Thoracic aorta (tissue), 2 donors: ENCODE measurements around the gene SRSF1. TPM values are rescaled to one million over a fixed set of nuclear protein-coding genes. Genes with fewer than 3 reads are reported as not detected.

Experiments used
- ATAC-seq: fragments of 150-250 bp; one replicate; pipeline ENCODE4 v1.8.0; 2017; ENCODE audit warnings: low read depth; ENCODE audit not compliant: insufficient number of reproducible peaks, low FRiP score
- DNase-seq: peaks from one replicate; pipeline ENCODE4 v3.0.0-alpha.2; 2020; ENCODE audit warnings: low spot score
- H3K27ac ChIP-seq, 2 donors: fragments of 200-600 bp; sonication (generic); 1 replicate in 1 of 2; 2 replicates in 1 of 2; pipeline ENCODE4 v1.5.1; 2016; ENCODE audit warnings: mild to moderate bottlenecking in 2 of 2, moderate library complexity in 2 of 2
- H3K27me3 ChIP-seq: fragments of 200-600 bp; sonication (generic); replicated peaks from 2 replicates; pipeline ENCODE4 v1.6.0; 2016; ENCODE audit warnings: mild to moderate bottlenecking; ENCODE audit not compliant: insufficient read depth
- H3K36me3 ChIP-seq: fragments of 200-600 bp; sonication (generic); one replicate; pipeline ENCODE4 v1.5.1; 2016
- H3K4me1 ChIP-seq, 2 donors: fragments of 200-600 bp; sonication (generic); 1 replicate in 1 of 2; 2 replicates in 1 of 2; pipeline versions ENCODE4 v1.5.1 to v1.6.0; 2016; ENCODE audit warnings: low read depth in 2 of 2, mild to moderate bottlenecking in 1 of 2; ENCODE audit not compliant: control insufficient read depth in 1 of 2
- H3K4me3 ChIP-seq: fragments of 200-600 bp; sonication (generic); 2 replicates; pipeline ENCODE4 v1.5.1; 2016; ENCODE audit warnings: mild to moderate bottlenecking
- H3K9me3 ChIP-seq: fragments of 200-600 bp; sonication (generic); 2 replicates; pipeline ENCODE4 v1.5.1; 2016
- total RNA-seq, 2 donors: library from RNA; depleted of rRNA; stranded (reverse); fragments of >200 nt; gene quantifications; one replicate each; pipeline versions ENCODE4 v1.1.0 to v1.2.3, GENCODE V29; 2016
- TF ChIP-seq, protein P1 (sequence below): fragments of 200-600 bp; sonication (generic); IDR thresholded peaks from one replicate; pipeline ENCODE4 v1.5.1; 2019; ENCODE audit warnings: antibody characterized with exemption

SRSF1 gene
- total RNA-seq, 2 donors from 2014 or later = 132 to 220 TPM

DNA sequence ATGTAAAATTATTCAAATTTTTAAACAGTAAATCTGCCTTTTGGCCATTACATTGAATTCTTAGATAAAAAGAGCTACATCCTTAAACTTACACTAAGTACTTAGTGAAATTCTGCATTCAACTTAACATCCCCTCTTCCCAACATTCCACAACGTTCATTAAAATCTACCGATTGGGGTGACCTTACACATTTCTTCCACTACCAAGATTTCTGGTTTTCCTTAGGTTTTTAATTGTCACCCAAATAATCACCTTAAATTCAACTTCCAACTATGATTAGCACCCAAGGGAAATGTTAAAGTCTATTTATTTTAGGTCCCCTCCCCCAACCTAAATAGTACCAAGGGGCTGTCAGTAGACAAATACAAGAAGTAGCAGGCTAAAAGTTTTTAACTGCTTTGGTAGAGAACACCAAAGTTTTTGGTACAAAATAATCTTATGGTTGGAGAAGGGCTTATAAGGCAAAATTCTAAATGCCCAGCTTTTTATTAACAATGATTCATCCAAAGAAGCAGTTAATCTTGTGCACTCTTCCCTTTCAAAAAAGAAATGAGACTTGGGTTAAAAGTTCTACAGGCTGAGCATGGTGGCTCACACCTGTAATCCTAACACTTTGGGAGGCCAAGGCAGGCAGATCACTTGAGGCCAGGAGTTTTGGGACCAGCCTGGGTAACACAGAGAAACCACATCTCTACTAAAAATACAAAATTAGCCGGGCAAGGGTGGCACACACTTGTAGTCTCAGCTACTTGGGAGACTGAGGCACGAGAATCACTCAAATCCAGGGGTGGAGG is 4.7 kb downstream of the SRSF1 start:
- ATAC-seq = no peak
- H3K27me3 ChIP-seq = no peaks in the 10 kb centered on the region
- TF ChIP-seq, protein P1, sequence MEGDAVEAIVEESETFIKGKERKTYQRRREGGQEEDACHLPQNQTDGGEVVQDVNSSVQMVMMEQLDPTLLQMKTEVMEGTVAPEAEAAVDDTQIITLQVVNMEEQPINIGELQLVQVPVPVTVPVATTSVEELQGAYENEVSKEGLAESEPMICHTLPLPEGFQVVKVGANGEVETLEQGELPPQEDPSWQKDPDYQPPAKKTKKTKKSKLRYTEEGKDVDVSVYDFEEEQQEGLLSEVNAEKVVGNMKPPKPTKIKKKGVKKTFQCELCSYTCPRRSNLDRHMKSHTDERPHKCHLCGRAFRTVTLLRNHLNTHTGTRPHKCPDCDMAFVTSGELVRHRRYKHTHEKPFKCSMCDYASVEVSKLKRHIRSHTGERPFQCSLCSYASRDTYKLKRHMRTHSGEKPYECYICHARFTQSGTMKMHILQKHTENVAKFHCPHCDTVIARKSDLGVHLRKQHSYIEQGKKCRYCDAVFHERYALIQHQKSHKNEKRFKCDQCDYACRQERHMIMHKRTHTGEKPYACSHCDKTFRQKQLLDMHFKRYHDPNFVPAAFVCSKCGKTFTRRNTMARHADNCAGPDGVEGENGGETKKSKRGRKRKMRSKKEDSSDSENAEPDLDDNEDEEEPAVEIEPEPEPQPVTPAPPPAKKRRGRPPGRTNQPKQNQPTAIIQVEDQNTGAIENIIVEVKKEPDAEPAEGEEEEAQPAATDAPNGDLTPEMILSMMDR = no peak
- no peaks in the 10 kb centered on the region for H3K9me3 ChIP-seq
- H3K27ac ChIP-seq = no peak overlapping the region
- peaks cover 34% of the 10 kb centered on the region for H3K36me3 ChIP-seq
- DNase-seq = no peak
- peaks cover 10 to 42% of the 10 kb centered on the region in 2 donors for H3K4me1 ChIP-seq
- H3K4me3 ChIP-seq = no peak overlapping the region

DNA sequence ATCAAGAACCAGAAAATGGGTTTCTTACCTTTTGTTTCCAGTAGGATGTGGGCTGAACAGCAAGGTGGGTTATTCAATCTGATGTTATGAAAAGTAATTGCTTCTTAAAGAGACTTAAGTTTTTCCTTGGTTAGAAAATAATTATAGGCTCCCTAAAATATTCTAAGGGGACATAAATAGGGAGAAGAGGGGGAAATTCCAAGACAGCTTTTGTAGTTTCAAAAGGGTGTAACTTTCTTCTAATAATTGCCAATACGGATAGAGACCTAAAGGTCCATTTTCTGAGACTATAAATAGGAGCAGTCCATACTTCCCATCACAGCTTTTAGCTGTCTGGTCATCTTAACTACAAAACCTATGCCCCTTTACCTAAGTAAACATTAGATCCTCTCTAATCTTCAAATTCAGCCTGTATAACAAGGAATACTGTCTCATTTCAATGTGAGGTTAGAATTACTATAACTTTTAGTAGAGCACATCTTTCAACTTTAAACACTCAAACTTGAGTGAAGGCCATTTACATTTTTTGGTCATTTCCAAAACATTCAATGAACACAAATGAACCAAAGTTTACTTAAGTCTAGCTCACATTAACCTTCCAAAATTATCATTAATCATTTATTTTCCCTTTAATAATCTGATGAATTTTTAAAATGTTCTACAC is 5.5 kb downstream of the SRSF1 start:
- no peaks in the 10 kb centered on the region for H3K9me3 ChIP-seq
- no peak overlapping the region for H3K27ac ChIP-seq
- peaks cover 10 to 42% of the 10 kb centered on the region in 2 donors for H3K4me1 ChIP-seq
- ATAC-seq (no peak), DNase-seq (no peak)
- H3K4me3 ChIP-seq = no peak overlapping the region
- TF ChIP-seq, protein P1 = no peak
- no peaks in the 10 kb centered on the region for H3K27me3 ChIP-seq
- H3K36me3 ChIP-seq = peaks cover 34% of the 10 kb centered on the region

DNA sequence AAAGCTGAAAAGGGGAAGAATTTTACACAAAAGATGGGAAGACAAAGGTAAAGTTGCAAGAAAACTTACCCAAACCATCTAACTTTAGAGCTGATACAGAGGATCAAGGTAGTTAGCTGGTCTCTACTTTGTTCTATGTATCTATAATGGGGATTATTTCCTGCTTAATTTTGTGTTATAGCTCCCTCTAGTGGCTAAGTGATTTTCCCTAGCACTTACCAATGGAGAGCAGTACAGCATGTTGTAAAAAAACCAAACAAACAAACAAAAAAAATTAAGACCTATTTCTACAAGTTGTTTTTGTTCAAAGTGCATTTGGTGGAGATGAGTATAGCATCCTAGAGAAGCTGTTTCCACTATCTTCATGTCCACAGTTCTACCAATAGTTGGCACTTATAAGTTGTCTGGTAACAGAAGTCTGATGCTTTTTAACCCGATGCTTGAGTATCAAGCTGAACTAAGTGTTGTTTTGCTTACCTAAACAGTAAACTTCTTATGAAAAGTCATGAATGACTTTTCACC is 7.5 kb downstream of the SRSF1 start:
- TF ChIP-seq, protein P1 = peak; percentile 83
- DNase-seq = no peak
- no peaks in the 10 kb centered on the region for H3K27me3 ChIP-seq
- peaks cover 0 to 36% of the 10 kb centered on the region in 2 donors for H3K4me1 ChIP-seq
- no peak overlapping the region for H3K27ac ChIP-seq
- no peaks in the 10 kb centered on the region for H3K9me3 ChIP-seq
- H3K36me3 ChIP-seq = peaks cover 21% of the 10 kb centered on the region
- H3K4me3 ChIP-seq = no peak overlapping the region
- peak; percentile 74 for ATAC-seq

DNA sequence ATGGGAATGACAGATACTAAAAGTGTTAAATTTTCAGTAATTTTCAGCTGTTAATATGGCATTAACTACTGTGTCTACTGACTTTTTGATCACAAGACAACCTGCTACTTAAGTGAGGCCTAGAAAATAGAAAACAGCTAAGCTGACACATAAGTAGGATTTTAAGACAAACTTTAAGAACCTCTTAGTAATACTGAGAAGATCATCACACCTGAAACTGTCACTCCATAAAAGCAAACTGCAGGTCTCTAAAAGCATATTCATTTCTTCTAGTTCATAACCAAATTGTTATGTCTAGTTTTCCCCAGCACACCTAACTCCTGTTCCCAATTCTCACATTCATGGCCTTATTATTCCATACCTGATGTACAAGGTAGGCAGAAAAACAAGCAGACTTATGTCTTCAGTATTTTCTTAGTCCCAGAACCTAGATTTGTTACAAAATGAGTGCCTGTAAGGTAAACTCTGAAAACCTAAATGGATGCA is 8.0 kb downstream of the SRSF1 start:
- ATAC-seq = no peak
- no peak overlapping the region for H3K27ac ChIP-seq
- H3K9me3 ChIP-seq = no peaks in the 10 kb centered on the region
- TF ChIP-seq, protein P1 = no peak
- no peak overlapping the region for H3K4me3 ChIP-seq
- H3K27me3 ChIP-seq = no peaks in the 10 kb centered on the region
- peaks cover 0 to 31% of the 10 kb centered on the region in 2 donors for H3K4me1 ChIP-seq
- peaks cover 16% of the 10 kb centered on the region for H3K36me3 ChIP-seq
- no peak for DNase-seq
